ENCODE data around the gene FAM110D.

Gene FAM110D

DNA sequence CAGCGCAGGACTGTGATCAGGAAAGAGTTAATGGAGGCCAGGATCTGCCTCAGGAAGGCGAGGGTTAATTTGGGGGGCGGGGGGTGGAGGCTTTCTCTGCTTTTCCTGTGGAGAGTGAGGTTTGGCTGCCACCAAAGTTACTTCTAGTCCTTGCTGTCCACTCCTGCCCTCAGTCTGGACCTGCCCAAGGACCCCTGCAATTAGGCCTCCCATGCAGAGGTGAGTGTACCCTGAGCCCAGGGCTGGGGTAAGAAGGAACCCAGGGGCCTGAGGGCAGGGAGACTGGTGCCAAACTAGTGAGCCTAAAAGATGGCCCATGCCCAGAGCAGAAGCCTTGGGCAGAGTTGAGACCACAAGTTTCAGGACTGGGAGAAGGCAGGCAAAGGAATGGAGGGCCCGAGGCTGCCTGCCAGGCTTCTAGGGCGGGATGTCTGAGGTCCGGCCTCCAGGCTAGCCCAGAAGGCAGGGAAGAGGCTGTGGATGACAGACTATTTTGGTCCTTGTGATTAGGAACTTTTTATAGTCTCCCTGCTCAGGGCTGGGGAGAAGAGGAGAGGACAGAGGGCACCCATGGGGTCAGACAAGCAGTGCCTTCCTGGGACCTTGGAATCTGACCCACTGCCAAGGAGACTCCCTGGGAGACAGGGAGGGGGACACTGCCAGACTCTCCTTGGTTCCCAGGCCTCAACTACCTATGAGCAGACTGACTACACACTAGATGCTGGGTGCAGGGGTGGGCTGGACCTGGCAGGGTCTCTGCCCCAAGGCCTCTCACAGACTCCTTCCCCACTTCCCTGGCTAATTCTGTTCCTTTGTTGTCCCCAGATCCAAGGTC lies at the start of gene FAM110D:
FAM110D (plus strand) TSS at position 172 of the 835 bp plus-strand sequence. CDS start 2,213 bp downstream, outside the sequence.
- DNase-seq: no peak

GRCh38 chr1:26109229-26110164 lies 49.4 kb upstream of the FAM110D start:
- DNase-seq: no peak

DNA sequence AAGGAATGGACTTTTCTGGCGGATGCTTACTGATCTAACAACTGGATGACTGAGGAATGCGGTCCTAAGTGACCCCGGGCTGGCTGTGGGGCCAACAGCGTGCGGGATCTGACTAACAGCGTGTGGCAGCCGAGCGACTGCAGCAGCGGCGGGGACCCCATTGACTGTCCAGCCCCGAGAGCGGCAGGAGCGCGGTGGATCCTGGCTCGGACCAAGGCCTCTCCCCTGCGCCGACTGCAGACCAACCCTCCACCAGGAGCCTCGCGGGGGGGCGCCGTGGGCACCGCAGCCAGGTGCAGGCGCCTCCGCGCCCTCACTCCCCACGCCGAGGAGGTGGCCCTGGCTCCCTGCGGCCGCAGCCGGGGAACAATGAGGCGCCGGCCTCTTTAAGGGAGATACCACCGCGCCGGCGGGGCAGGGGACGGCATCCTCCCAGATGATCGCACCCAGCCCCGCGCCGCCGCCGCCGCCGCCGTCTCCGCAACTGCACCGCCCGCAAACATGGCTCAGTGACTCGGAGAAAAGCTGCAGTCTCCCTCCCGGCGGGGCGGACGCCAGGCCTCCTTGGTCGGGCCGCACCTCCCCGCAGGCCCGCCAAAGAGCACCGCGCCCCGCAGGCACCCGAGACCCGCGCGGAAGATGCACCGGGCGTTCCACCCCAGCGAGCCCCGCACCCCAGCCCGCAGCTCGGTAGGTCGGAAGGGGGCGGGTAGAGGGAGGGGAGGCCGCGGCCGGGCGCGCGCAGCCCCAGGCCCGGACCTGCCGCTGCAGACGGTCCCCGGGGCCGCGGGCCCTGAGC lies 47.9 kb upstream of the FAM110D start:
- DNase-seq: peak; percentile 44

GRCh38 chr1:26111530-26112406 lies 47.1 kb upstream of the FAM110D start, which contains the start of gene PDIK1L:
TSS of gene PDIK1L (plus strand) at chr1:26111824. CDS start at chr1:26114309, 2,485 bp downstream.
- peak; percentile 71 for DNase-seq

- DNase-seq: peak; percentile 71
Observed at GRCh38 chr1:26112407-26112775, 46.5 kb upstream of the FAM110D start.

GRCh38 chr1:26114165-26114927 lies 44.5 kb upstream of the FAM110D start:
- DNase-seq: no peak

GRCh38 chr1:26119892-26120608 lies 38.8 kb upstream of the FAM110D start:
- DNase-seq: no peak

- DNase-seq: no peak
Observed at GRCh38 chr1:26121854-26122773, 36.8 kb upstream of the FAM110D start.

DNA sequence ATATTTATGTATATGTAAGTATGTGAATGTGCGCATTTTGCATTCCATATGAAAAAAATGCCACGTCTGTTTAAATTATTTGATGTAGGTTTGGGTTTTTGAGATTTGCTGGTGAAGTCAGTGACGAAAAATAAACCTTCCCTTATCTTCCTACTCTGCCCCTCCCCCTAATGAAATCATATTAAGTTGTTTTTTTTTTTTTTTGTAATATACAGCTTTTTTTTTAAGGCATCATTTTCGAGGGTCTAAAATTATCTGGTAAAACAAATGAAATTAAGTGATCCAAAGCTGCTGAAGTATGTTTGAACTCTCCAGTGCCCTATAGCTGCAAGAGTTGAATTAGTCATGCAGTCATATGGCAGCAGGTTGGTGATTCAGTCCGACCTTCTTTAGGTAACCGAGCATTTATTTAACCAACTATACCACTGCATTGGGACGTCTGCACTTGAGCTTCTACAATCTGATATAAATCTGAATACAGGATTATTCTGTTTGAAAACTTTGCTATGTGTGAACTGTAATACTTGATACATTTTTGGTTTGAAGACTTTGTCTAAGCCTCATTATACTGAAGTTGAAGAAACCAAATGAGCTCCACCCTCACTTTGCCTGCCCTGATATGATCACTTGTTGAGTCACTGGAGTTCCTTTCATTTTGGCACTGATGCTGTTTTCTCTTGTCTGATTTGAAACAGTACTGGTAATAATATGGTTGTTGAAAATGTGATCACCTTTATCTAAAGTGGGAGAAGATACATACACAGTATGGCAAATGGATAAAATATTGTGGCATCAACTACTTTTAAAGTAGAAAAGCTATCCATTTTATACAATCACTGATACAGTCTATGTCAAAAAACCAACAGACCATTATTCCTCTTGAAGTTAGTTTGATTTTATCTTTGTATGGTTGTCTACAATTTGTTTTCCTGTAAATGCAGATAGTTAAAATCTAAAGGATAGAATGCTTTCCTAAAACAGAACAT lies 35.6 kb upstream of the FAM110D start:
- no peak for DNase-seq

DNA sequence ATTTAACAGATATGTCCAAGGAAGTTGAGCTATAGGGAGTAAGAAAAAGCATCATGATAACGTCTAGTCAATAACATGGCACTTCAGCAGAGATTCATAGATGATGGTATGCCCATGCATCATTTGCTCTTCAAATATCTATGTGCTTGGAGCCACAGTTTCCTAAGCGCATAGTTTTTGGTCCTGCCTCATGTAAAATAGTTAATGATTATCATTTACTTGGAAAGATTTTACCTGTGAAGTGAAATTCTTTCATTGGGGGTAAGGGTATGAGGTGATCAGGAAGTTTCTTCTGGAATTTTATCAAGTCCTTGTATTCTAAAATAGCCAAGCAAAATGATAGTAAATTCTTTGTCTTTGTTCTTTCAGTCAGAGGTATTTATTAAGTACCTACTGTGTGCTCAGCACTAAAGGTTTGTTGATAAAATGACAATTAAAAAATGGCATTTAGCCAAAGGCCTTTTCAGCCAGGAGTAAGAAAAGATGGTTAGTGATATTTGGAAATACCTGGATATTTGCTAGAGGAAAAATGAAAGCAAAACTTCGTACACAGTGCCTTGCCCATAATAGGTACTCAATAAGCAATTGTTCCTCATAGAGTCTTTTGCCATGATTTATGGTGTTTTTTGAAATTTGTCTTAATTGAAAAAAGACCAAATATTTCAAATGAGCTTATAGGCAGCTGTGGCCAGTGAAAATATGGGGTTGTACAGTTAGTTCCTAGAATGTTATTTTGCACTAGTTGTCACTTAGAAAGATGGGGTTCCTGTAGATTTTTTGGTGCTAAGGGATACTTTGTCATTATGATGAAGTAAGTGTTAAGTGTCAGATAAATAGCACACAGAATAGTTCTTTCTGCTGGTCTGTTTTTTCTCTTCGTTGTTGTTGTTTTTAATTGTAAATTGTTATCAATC lies 34.2 kb upstream of the FAM110D start:
- DNase-seq: no peak

DNA sequence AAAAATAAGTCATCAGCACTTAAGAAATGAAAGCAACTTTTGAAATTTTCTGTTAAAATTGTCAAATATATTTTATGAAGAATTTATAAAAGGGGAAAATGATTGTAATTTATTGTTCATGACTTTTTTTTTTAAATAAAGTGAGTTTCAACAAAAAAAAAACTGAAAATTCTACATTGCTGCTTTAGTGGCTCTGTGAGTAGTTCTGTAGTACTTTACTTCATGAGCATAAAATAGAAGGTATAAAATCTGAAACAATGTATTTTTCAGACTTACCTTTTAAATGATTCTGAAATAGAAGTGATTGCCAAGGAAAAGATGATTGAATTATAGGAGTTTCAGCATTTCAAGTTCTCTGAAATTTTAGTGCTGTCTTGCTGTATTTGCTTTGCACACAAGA lies 33.5 kb upstream of the FAM110D start:
- DNase-seq: no peak

DNA sequence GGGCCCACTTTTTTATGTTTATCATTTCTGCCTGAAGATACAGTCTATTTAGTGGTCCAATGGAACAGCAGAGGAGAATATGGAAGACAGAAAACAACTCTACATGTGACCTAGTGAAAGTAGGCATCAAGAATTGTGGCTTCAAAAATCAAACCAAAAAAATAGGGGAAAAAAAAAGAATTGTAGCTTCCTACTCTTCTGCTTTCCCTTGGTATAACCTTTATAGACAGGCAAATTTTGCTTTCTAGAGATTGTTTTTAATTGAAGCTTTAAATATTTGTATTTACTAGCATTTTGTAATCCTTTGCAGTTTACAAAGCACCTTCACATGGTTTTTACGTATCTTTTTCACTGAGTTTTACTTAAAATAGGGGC lies 32.9 kb upstream of the FAM110D start:
- DNase-seq: no peak

DNA sequence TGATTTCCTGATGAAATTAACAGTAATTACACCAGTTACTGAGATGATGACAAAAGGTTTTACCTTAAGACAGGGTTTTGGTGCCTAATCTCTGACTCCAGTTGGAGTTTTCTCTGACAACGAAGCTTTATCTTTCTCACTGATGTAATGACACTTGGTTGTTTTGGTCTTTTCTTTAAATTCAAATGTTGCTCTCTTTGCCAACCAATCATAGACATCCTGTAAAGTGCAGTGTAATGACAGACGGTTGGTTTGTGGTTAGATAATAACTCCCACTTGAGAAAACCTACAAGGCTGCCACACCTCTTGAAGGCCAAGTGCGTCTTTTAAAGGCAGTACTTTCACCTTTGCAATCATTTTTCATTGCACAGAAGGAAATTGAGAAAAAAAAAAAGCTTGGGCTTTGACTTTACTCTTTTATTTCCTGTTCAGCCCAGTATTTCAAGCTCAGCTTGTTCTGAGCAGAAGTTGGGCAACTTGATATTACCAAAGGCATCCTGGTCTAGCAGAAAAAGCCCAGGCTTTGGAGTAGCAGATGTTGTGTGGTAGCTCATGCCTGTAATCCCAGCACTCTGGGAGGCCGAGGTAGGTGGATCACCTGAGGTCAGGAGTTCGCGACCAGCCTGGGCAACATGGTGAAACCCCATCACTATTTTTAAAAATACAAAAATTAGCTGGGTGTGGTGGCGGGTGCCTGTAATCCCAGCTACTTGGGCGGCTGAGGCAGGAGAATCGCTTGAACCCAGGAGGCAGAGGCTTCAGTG lies 32.4 kb upstream of the FAM110D start:
- DNase-seq: peak; percentile 84

DNA sequence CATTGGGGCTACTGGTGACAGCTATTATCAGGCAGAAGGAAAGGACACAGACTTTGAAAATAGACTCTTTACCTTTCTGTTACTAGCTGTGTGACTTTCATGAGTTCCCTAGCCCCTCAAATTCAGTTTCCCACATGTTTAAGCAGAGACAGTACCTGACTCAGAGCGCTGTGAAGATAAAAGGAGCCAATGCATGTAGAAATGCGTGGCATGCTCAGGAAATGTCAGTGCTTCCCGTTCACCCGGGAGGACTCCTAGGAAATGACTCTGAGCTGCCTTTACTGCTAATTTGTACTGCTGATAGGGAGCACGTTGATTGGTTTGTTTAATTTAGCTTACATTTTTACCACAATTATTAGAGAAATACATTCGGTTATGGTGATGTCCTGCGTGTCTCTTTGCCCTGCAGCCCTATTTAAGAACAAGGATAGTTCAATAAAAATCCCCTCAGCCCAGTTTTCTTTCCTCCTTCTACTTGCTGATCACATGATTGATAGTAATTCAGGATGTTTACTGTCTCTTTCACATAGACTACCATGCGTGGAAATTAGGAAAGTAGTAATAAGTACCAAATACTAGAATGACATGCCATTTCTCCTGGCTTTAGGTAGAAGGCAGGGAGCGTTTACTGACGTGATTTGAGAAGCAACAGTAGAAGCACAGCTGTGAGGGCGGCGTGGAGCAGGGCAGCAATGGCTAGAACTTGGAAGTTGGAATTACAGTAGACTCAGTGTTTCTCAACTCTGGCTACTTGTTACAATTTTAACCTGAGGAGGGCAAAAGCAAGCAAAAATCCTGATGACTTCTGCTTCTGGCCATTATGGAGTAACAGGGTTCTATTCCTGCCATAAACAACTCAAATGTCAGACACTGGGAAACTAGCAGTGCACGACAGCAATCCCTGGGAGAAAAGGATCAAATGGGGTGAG lies 31.4 kb upstream of the FAM110D start:
- DNase-seq: no peak

DNA sequence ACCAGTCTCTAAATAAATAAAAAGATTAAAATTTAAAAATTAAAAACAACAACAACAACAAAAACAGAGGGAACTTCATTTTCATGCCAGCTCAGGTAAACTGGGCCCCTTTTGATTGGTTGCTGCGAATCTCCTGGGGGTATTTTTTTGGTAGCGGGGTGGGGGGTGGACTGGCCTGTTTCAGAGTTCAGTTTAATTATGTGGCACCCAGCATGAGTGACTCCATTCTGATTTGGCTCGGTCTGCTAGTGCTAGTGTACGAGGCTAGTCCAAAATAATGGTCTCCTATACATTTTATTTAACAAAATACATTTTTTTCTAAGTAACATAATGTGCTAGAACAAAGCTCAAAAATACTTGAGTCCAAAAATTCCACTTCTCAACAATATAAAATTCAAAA lies 29.1 kb upstream of the FAM110D start:
- no peak for DNase-seq
